GM10248 (cell line): Measurements from ENCODE around the gene PCDHA1.

Source experiments
- CTCF ChIA-PET: fragments of 300-600 bp; sonication (Branson Sonifier 250); formaldehyde crosslinking; extraction: SDS; loops from one replicate; lab custom pipeline; 2021; ENCODE audit warnings: antibody characterized with exemption; lab: Yijun Ruan, JAX
- POLR2A ChIA-PET: fragments of 350-650 bp; sonication (Branson Sonifier 250); formaldehyde crosslinking; extraction: SDS; loops from one replicate; lab custom pipeline; 2020; ENCODE audit warnings: antibody characterized with exemption; lab: Yijun Ruan, JAX
- DNase-seq: peaks from one replicate; pipeline ENCODE4 v3.0.0; 2012; ENCODE audit errors: extremely low spot score
- TF ChIP-seq, protein P1 (sequence below): IDR thresholded peaks from 2 replicates; pipeline ENCODE4 v1.5.1; 2012; ENCODE audit warnings: mild to moderate bottlenecking, low read depth; ENCODE audit errors: extremely low read depth, missing control alignments, control extremely low read depth

Gene PCDHA1

DNA sequence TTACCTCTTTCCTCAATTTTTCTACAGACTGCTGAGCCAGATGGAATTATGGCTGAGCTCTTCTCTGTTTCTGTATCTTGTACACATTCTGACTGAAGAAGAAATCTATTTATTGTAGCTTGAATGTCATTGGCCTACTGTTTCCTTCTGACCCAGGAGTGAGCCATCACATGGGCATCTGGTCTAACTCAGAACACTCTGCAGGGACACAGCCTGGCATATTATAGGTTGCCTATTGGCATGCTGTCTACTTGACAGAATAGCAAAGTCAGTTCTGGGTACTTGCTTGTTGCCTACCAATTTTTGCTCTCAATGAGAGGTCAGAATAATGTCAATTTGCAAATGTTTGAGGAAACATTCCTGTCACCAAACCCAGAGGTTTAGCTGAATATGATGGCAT, 187.6 kb downstream of the PCDHA1 start:
- CTCF ChIA-PET: no interaction called here
- TF ChIP-seq, protein P1, sequence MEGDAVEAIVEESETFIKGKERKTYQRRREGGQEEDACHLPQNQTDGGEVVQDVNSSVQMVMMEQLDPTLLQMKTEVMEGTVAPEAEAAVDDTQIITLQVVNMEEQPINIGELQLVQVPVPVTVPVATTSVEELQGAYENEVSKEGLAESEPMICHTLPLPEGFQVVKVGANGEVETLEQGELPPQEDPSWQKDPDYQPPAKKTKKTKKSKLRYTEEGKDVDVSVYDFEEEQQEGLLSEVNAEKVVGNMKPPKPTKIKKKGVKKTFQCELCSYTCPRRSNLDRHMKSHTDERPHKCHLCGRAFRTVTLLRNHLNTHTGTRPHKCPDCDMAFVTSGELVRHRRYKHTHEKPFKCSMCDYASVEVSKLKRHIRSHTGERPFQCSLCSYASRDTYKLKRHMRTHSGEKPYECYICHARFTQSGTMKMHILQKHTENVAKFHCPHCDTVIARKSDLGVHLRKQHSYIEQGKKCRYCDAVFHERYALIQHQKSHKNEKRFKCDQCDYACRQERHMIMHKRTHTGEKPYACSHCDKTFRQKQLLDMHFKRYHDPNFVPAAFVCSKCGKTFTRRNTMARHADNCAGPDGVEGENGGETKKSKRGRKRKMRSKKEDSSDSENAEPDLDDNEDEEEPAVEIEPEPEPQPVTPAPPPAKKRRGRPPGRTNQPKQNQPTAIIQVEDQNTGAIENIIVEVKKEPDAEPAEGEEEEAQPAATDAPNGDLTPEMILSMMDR: no peak
- DNase-seq: no peak
- POLR2A ChIA-PET: no interaction called here

DNA sequence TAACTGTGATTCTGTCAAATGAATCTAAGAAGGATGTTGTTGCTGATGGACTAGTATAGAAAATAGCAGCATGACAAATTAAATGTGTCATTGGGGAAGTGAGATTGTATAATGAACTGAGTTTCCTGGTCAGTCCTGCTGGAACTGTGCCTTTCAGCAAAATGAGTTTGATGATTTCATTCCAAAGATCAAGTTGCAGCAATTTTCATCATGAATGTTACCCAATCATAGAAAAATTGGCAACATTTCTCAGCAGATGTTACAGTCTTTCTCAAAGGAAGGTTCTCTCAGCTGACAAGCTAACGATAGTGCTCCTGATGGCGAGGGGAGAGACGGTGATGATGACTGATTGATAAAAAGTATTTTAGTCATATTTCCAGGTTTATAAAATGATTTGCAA, 191.1 kb downstream of the PCDHA1 start:
- ChIA-PET POLR2A (no interaction called here), CTCF (no interaction called here)
- no peak for DNase-seq
- TF ChIP-seq, protein P1: no peak

GRCh38 chr5:140978260-140978659, 192.3 kb downstream of the PCDHA1 start:
- TF ChIP-seq, protein P1: no peak
- POLR2A ChIA-PET: no interaction called here
- CTCF ChIA-PET: interaction anchor here (0.9 to 1.2 kb wide), 3 partner anchors 8 to 12 kb away, joined by 3 read pairs; no protein-coding TSS in a partner anchor
- DNase-seq: no peak

- no peak for DNase-seq
- TF ChIP-seq, protein P1: no peak
- ChIA-PET CTCF (interaction anchor here (0.9 to 1.2 kb wide), 3 partner anchors 9 to 12 kb away, joined by 3 read pairs; no protein-coding TSS in a partner anchor), POLR2A (no interaction called here)
These were observed 193.0 kb downstream of the PCDHA1 start for GRCh38 chr5:140978983-140979382.

GRCh38 chr5:140982083-140982716, 196.3 kb downstream of the PCDHA1 start:
- TF ChIP-seq, protein P1: no peak
- CTCF ChIA-PET: no interaction called here
- POLR2A ChIA-PET: no interaction called here
- no peak for DNase-seq

GRCh38 chr5:140986117-140986521, 200.2 kb downstream of the PCDHA1 start:
- CTCF ChIA-PET: no interaction called here
- POLR2A ChIA-PET: no interaction called here
- DNase-seq: no peak
- TF ChIP-seq, protein P1: no peak
